GM13976 (cell line): ENCODE results near the gene MIP.
A peak's percentile ranks its signal among the peaks of the same experiment; 100 is the strongest.
"Not testable (repeated sequence)": the region's sequence is repeated elsewhere in the genome, so short reads cannot be mapped to it uniquely, and the experiment has no call there.

Source experiments
- DNase-seq: peaks from one replicate; pipeline ENCODE4 v3.0.0; 2012; ENCODE audit warnings: low spot score
- in situ Hi-C: fragments of 300-500 bp; cut with MboI; formaldehyde crosslinking; loops from one replicate; pipeline ENCODE4 v1.12.0; 2022; ENCODE audit warnings: low sequenced_read_pairs, mixed read lengths, inconsistent platforms; ENCODE audit not compliant: unreplicated experiment
- TF ChIP-seq, protein P1 (sequence below): IDR thresholded peaks from 2 replicates; pipeline ENCODE4 v1.5.1; 2012; ENCODE audit warnings: borderline replicate concordance, mild to moderate bottlenecking; ENCODE audit not compliant: insufficient read depth; ENCODE audit errors: extremely low read depth, missing control alignments, control extremely low read depth

Gene MIP

DNA sequence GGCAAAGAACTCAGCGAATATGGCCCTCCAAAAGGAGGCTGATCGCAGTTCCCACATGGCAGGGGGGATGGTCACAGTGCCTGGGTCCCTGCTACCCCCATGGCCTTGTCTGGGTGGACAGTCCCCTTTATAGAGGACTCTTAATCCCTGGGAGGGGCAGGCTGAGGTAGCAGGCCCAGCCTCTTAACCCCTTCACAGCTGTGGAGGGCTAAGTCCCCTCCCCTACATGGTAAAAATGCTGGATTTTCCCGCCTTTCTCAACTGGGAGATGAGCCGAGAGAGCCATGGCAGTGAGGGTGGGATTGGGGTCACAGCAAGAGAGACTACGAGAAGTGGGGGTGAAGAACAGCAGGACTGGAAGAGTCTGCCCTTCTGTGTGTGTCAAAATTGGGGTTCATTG lies at the start of gene MIP:
TSS of gene MIP (minus strand) at position 101 of the 400 bp plus-strand sequence. CDS start at position 57, 44 bp downstream.
- in situ Hi-C loops: loop anchor here (25.0 kb wide), 1 partner anchor 242 kb away; the partner anchor contains the start of genes NABP2 and RNF41
- TF ChIP-seq, protein P1, sequence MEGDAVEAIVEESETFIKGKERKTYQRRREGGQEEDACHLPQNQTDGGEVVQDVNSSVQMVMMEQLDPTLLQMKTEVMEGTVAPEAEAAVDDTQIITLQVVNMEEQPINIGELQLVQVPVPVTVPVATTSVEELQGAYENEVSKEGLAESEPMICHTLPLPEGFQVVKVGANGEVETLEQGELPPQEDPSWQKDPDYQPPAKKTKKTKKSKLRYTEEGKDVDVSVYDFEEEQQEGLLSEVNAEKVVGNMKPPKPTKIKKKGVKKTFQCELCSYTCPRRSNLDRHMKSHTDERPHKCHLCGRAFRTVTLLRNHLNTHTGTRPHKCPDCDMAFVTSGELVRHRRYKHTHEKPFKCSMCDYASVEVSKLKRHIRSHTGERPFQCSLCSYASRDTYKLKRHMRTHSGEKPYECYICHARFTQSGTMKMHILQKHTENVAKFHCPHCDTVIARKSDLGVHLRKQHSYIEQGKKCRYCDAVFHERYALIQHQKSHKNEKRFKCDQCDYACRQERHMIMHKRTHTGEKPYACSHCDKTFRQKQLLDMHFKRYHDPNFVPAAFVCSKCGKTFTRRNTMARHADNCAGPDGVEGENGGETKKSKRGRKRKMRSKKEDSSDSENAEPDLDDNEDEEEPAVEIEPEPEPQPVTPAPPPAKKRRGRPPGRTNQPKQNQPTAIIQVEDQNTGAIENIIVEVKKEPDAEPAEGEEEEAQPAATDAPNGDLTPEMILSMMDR: no peak

DNA sequence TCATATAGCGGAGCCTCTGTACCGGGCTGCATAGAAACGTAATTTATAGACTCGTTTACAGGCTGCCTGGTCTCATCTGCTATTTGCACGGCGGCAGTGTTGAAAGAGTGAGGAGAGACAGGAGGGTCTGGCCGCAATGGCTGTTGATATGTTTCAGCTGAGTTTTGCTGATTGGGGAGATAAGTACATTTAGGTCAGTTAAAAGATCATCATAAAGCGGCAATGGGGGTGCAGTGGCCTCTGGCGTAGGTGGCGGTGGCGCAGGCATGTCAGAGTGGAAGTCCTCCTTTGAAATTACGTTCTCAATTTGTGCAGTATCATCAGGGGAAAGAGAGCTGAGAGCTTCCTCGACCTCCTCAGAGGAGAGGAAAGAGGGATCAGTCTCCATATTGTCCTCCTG lies 45.4 kb upstream of the MIP start:
- in situ Hi-C loops: loop anchor here (25.0 kb wide), 1 partner anchor 112 kb away; no protein-coding TSS in a partner anchor
- DNase-seq: not testable (repeated sequence)

More for the DNA sequence above, at the start of gene MIP:
- no peak for DNase-seq

DNA sequence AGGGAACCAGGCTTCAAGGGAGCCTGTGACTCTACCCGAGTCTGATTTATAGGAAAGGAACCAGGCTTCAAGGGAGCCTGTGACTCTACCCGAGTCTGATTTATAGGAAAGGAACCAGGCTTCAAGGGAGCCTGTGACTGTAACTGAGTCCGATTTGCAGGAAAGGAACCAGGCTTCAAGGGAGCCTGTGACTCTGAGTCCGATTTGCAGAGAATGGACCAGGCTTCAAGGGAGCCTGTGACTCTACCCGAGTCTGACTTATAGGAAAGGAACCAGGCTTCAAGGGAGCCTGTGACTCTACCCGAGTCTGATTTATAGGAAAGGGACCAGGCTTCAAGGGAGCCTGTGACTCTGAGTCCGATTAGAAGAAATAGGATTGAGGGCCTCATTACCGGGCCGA lies 45.0 kb upstream of the MIP start:
- in situ Hi-C loops, DNase-seq: not testable (repeated sequence)

DNA sequence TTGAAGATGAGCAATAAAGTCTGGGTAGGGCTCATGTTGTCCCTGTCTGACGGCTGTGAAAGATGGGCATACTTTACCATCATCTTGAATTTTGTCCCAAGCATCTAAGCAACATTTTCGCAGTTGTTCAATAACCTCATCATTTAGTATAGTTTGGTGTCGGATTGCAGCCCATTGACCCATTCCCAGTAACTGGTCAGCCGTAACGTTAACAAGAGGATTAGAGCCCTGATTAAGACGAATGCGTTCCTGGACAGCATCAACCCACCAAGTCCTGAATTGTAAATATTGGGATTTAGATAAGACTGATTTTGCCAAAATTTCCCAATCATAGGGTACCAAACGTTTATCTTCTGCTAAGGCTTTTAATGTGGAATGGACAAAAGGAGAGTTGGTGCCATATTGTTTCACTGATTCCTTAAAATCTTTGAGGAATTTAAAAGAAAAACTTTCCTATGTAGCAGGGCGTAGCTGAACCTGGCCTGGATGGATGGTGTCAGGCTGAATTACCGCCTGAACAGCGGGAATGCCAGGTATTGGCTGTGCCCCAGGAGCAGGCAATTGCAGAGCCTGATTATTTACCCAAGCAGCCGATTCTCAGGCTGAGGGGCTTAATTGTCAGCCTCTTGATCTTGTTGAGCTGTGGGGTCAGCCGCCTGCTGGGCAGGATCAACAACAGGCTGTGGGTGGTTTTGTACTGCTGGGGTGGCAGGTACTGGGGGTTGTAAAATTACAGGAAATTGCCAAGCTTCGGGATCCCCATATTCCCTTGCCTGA lies 43.9 kb upstream of the MIP start:
- DNase-seq, in situ Hi-C loops: not testable (repeated sequence)

DNA sequence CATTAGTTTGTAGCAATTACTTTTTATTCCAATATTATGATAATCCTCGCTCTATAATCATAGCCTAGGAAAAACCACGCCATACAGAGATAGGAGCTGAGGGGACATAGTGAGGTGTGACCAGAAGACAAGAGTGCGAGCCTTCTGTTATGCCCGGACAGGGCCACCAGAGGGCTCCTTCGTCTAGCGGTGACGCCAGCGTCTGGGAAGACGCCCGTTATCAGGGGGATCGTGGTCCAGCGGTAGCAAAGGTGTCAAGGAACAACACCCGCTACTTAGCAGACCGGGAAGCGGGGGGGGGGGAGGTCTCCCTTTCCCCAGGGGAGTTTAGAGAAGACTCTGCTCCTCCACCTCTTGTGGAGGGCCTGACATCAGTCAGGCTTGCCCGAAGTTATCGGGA lies 42.2 kb upstream of the MIP start:
- not testable (repeated sequence) for DNase-seq

DNA sequence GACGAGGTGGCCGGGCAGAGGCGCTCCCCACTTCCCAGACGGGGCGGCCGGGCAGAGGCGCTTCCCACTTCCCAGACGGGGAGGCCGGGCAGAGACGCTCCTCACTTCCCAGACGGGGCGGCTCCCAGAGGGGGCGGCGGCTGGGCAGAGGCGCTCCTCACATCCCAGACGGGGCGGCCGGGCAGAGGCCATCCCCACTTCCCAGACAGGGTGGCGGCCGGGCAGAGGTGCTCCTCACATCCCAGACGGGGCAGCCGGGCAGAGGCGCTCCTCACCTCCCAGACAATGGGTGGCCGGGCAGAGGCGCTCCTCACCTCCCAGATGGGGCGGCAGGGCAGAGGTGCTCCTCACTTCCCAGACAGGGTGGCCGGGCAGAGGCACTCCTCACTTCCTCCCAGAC lies 40.0 kb upstream of the MIP start:
- in situ Hi-C loops, DNase-seq: not testable (repeated sequence)

More for the DNA sequence above, 42.2 kb upstream of the MIP start:
- in situ Hi-C loops: not testable (repeated sequence)
- TF ChIP-seq, protein P1: peak; percentile 46

DNA sequence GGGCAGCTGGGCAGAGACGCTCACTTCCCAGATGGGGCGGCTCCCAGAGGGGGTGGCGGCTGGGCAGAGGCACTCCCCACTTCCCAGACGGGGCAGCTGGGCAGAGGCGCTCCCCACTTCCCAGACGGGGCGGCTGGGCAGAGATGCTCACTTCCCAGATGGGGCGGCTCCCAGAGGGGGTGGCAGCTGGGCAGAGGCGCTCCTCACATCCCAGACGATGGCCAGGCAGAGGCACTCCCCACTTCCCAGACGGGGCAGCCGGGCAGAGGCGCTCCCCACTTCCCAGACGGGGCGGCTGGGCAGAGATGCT lies 39.6 kb upstream of the MIP start:
- in situ Hi-C loops: not testable (repeated sequence)

DNA sequence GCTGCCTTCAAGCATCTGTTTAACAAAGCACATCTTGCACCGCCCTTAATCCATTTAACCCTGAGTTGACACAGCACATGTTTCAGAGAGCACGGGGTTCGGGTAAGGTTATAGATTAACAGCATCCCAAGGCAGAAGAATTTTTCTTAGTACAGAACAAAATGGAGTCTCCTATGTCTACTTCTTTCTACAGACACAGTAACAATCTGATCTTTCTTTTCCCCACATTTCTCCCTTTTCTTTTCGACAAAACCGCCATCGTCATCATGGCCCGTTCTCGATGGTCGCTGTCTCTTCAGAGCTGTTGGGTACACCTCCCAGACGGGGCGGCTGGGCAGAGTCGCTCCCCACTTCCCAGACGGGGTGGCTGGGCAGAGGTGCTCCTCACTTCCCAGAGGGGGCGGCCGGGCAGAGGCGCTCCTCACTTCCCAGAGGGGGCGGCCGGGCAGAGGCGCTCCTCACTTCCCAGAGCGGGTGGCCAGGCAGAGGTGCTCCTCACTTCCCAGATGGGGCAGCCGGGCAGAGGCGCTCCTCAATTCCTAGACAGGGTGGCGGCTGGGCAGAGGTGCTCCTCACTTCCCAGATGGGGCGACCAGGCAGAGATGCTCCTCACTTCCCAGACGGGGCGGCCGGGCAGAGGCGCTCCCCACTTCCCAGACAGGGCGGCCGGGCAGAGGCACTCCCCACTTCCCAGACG lies 39.1 kb upstream of the MIP start:
- DNase-seq, in situ Hi-C loops: not testable (repeated sequence)

More for the DNA sequence above, 39.6 kb upstream of the MIP start:
- not testable (repeated sequence) for DNase-seq

DNA sequence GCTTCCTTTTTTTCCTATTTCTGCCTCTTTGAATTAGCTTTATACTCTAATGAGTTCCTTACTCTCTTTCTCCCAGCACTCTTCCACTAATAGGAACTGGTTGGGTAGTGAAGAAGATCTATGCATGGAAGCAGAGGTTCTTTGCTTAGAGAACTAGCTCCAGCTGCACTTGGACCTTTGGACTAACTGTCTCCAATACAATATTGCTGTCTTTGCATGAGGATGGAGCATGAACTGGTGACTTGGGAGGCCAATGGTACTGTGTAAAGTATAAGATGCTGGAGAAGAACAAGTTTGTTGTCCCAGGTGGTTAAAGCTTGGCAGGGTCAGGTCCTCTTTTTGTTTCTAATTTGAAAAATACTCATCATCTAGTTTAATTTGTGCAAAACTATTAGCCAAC lies 35.9 kb upstream of the MIP start:
- in situ Hi-C loops: no loop called here
- TF ChIP-seq, protein P1: no peak
- DNase-seq: no peak
